ENCODE measurements around the gene NDST4.
"Not testable (repeated sequence)": the region's sequence is repeated elsewhere in the genome, so short reads cannot be mapped to it uniquely, and the experiment has no call there.

Gene NDST4

DNA sequence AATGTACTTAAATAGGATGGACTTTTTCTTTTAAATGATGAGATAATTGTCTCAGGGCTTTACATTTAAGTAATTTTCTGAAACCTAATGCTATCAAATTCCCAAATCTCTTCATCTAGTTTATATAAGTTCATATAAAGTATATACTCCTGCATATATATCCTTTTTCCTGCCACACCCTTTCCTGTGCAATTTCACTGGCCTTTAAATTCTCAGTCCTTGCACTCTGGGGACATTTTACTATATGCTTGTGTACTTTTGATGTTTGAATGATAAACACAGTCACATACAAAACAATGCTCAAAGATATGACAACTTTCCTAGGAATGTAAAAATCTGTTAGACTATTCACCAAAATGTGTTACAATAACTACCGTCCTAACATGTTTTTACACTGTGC is 60.1 kb downstream of the NDST4 start:
- DNase-seq = no peak

DNA sequence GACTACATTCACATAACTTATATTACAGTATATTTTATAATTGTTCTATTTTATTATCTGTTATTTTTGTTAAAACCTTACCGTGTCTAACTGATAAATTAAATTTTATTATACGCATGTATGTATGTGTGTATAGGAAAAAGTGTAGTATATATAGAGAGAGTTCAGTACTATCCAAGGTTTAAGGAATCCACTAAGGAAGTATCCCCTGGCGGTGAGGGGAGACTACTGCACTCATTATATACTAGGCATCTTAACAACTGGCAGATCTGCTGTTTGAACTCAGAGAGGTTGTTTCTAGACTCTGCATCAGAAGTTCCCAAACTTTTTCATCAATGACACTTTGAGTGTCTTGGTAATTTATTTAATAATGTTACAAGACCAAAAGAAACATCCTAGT is 70.9 kb downstream of the NDST4 start:
- DNase-seq = no peak

DNA sequence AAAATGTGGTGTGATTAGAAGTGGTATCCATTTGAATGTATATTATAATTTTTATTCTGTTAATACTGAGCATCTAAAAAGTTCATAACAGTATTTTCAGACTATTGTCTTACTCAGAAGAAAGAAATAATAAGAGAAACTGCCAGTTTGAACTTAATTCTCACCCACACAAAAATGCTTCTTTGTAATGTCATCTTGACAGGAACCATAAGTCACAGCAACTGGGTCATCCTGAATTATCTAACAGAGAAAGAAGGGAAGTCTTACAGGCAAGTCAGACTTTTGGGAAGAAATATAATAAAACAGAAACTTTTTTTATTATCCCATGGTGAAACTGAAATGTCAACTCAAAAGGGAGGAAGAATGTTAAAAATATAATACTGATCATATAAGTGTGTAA is 83.1 kb downstream of the NDST4 start:
- no peak for DNase-seq

DNA sequence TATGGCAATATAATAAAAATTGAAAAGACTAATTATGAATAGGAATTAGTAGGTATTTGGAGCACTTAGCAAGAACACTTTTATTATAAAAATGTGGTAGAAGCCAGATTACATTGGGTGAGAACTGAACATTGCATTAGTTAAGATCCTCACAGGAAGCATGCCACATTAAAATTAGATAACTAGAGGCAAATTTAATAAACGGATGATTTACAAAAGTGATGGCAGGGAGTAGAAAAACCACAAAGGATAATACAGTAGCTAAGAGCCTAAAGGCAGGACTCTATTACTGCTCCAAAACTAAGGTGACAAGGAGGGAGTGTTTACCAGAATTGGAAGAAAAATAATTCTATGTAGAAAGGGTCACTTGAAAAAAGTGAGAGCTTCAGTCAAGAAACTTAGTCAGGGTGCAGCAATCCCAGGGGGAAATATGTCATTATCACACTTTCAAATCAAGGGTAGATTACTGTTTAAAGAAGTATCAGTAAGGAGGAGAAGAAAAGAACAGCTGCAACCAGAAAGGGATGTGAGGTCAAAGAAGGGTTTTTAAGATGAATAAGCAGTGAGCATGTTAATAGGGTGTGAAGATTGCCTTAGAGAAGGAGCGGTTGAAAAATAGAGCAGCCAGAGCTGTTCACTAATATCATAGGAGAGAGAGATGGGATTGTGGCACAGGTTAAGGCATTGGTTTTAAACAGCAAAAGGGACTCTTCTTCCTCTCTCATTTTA is 84.6 kb downstream of the NDST4 start:
- DNase-seq = no peak

DNA sequence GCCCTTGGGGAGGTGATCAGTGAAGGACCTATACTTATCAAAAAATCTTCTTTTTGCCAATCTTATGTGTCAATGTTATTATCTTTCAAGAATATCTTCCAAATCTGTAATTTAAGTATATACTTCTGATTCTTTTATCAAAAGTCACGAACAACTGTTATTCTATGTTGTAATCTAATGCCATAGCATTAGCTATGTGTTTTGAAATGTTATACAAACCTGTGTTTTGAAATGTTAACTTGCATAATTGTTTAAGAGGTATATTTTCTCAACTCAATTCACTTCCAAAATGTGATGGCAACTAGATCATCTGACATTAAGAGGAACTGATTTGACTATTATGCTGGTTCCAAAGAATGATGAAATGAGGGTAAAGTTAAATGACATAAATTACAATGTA is 113.5 kb downstream of the NDST4 start:
- DNase-seq = no peak

DNA sequence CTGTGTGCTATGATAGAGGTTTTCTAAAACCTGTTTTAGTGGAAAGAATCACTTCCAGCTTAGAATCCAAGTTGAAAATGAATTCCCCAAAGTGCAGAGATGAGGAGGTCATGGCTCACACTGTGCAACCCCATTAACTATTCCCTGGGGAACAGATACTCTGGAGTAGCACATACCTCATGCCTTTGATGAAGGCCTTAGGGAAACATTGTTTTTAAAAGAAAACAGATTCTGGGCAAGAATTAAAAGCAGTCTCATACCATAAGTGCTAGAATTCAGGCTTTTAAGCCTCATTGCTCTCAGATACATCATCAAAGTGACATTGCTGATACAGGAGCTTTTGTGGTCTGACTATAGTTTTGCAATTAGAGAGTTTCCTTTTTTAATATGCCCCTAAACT is 115.1 kb downstream of the NDST4 start:
- DNase-seq = no peak

DNA sequence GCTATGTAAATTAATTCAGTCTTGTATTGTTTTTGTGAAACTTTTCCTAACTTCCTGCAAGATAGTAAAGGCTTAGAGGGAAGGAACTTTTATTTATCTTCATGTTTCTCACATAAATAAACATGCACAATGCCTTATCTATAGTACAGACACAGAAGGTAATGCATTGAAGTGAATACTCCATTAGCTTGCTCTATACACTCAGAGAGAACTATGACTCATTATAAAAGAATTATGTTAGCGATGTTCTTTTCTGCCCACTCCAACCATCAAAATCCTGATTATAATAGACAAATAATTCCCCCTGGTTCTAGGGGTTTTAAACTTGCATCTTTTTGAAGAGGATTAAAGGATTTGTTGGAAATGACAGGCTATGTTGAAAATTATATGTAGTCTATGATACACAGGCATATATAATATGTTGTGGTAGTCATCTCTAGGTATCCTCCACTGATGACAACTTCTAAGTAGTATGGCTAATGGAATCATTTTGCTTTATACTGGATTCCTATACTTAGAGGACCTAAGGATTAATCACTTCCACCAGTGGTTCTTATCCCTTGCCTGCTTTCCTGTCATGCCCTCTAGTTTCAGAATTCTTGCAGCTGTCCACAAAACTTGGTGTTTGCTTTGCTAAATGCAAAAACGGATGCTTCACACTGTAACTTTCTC is 115.7 kb downstream of the NDST4 start:
- no peak for DNase-seq

DNA sequence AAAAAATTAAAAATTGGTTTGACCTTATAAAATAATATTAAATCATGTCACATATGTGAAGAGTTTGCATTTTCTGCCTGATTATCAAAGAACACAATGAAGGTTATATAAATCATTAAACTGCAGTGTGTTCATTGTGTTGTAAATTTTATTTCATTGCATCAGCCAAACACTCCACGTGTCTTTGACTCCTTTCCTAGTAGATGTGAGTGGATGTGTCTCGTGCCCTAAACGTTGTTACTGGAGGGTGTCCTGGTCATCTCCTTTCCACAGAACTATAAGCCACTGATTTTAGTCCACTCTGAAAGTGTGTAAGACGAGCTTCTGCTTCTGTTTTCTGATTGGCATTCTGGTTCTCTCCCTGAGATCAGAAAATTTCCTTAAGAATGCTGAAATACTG is 127.3 kb downstream of the NDST4 start:
- no peak for DNase-seq

DNA sequence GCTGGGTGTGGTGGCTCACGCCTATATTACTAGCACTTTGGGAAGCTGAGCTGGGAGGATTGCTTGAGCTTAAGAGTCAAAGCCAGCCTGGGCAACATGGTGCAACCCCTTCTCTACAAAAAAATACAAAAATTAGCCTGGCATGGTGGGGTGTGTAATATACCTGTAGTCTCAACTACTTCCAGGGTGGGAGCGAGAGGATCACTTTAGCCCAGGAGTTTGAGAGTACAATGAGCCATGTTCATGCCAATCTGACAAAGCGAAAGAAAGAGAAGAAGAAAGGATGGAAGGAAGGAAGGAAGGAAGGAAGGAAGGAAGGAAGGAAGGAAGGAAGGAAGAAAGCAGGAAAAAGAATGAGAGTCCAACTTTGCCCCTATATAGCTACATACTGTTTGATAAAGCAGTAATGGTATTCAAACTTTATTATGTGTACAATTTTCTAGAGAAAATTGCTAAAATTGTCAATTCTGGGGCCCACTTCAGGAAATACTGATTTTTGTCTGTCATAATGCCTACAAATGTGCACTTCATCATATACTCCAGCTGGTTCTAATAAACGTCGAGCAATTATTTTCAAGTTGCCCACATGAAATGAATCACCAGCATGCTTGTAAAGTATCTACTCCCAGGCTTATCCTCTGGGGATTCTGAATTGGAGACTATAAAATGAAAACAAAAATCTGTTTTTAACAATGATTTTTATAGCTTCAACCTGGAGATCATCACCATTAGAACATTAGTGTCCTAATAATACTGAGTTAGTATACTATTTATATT is 132.3 kb downstream of the NDST4 start:
- DNase-seq = no peak

DNA sequence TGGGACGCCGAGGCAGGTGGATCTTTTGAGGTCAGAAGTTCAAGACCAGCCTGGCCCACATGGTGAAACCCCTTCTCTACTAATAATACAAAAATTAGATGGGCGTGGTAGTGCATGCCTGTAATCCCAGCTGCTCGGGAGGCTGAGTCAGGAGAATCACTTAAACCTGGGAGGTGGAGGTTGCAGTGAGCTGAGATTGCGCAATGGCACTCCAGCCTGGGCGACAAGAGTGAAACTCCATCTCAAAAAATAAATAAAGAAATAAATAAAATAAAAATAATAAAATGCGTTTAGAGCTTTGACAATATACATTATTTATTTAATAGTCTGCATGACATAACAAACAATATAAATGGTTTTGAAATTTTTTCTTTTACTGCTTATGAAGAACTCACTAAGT is 133.0 kb downstream of the NDST4 start:
- DNase-seq = not testable (repeated sequence)

DNA sequence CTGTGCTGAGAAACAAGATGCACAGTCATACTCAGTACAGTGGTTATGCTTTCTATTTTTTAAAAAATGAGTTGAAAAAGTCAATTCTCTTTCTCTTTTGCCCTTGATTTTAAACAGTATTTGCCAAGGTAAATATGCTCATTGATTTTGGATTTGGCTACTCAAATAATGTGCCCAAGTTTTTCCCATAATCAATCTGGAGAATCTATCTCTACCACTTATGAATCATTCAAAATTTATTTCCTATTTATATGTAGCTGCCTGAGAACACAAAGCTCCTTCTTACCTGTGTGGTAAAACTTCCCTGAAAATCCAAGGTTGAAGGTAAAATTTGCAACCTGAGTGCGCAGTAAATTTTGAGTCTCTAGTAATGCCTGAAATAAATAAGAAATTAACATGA is 136.5 kb downstream of the NDST4 start:
- no peak for DNase-seq

DNA sequence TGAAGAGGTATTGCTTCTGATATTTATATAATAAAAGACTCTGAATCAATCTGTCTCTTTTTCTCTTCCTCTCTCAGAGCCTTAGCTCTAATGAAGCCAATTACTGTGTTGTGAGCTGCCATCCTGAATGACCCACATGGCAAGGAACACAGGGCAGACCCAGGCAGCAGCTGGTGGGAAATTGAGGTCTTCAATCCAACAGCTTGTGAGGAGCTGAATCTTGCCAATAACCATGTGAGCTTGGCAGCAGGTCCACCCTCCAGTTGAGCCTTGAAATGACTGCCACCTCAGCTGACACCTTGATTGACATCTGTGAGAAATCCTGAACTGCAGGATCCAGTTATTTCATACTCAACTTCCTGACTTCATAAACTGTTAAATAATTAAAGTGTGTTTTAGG is 149.4 kb downstream of the NDST4 start:
- DNase-seq = no peak

DNA sequence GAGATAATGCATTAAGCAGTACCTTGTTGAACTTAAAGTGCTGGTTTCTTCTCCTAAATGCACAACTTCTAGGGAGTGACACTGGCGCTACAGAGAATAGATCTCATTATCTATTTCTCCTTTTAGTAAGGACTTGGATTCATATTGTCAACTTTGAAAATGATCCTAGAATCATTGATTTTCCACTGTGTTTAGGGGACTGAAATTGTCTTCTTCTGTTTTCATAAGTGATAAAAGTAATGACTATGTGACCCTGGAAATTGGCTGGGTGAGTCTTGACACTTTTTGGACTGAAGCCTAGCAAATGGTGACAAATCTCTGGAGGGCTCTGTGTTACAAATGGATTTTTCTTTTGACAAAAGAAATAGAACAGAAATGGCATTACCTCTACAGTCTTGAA is 167.8 kb downstream of the NDST4 start:
- no peak for DNase-seq

DNA sequence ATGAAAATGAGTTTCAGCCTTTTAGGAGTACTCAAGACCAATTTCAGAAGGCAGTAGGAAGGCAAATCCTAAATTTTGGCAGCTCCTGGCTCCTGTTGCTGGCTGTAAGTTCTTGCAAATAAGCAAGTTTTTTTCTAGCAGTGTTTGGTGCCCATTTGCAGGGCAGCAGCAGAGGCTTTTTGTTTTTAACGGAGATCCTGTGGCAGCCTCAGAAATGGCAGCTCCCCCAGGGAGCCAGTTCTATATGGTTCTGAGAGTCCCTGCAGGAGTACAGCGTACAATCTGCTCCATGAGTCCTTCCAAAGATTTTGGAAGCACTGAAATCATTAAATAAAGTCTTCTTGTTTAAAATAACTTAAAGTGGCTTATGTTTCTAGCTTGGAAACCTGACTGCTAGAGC is 171.9 kb downstream of the NDST4 start:
- DNase-seq = no peak

DNA sequence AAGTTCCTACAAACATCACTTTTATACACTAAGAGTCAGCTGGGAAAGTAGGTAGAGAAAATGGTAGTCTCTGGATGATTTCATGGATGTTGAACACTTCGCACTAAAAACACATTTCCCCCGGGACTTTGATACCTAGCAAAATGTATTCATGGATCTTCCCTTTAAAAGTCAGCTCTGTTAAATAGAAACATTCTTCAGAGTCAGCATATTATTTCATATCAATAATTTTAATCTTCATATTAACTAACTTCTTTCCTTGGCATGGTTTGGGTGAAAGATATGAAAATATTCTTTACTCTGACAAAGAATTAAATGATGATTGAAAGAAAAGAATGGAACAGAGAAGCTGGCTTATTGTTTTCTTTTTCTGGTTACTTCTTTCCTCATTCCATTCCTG is 185.5 kb downstream of the NDST4 start:
- no peak for DNase-seq

DNA sequence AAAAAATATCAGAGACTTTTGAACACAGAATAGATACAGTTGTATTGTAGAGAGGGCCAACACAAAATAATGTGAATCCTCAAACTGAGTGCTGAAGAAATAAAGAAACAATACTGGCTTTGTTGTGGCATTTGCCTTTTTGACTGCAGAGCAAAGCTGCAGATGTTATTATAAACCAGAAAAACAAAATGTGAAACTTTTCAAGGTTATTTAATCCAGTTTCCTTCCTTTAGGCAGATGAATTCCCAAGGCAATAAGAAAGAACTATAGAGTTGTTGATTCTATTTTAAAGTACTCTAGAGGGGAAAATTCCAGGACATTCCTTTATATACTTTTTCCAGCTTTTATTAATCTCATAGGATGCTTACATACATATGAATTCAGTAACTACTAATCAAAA is 186.8 kb downstream of the NDST4 start:
- no peak for DNase-seq

DNA sequence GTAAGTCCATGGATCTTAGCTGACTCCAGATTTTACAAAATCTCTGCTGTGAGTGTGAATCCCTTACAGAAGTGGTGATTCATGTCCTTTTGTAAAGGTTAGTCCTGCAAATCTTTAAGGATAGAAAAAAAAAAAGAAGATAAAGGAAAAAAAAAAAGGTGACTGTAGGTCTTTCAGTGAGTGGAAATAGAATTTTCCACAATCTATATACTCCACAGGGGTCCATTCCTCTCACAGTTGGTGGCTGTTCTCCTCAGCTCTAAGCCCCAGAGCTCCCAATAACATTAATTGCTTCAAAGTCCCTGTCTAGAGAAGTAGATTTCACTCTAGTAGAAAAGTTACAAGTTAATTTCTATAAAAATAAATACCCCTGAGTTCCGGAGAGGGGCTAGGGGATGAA is 189.1 kb downstream of the NDST4 start:
- no peak for DNase-seq

DNA sequence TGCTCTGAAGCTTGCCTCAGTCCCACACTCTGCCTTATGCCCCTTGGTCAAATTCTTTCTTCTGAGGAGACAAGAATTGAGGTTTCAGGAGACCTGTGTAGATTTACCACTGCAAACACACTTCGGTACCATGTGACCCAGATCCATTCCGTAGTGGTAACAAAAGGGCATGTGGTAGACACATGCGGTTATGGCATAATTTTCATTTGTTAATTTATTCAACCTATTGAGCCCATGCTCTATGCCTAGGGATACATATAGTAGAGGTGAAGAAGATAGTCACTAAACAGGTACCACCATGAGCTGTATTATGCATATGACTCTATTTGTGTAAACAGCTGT is 190.9 kb downstream of the NDST4 start:
- no peak for DNase-seq

DNA sequence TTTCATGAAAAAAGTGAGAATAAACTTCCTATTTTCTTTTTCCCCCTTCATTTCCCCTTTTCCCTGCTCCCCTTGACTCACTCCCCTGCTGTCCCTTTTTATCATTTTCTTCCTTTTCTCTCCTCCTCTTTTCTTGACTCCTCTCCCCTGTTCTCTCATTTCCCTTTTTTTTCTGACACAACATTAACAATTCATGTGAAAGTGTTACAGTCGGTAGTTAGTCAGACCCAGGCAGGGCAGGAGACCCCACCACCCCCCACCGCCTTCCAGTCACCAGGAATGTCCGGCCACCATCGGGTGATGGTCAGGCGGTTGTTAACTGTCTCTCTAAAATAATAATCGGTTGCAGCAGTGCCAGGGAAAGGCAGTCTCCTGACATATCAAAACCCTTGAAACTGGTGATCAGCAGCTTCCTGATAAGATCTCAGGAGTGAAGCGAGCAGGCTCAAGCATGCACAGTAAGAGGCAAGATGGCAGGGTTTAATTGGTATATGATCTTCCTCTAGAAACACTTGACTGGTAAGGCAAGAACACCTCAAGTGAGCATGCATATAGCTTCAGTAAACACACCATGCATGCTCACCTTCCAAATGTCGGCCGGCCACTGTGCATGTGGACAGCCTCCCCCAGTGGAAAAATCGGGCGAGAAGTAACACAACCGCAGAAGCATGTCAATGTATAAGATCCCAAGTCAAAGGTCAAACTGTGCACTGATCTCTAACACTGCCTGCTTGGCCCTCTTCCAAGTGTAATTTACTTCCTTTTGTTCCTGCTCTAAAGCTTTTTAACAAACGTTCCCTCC is 191.4 kb downstream of the NDST4 start:
- no peak for DNase-seq

DNA sequence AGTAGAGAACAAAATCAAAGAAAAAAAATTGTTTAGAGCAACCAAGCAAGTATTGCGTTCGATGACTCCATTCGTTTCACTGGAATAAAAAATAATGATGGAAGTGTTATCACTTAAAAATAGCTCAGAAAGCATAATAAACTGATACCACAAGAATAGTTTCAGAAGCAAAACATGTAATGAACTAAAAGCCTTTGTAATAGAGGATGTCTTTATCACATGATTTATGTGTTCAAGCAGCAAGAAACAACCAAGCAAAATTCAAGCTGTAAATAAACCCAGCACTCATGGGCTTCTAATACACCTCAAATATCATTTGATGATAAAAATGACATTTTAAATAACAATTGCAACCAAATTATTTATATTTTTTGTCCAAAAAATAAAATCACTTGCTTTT is 192.2 kb downstream of the NDST4 start:
- no peak for DNase-seq

DNA sequence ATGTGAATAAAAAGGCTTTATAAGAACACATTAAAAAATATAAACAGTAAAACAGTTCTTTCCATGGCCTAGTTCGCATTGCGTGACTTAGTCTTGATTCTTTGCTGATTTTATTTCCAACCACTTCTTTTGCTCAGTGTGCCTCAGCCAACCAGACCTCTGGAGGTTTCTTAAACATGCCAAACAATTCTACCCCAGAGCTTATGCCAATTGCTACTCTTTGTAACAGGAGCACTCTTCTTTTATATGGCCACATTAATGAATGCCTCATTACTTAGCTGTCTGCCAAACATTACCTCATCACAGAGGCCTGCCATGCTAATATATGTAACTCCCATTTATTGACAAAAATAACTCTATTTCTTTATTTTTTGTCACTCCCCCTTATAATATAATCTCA is 202.3 kb downstream of the NDST4 start:
- no peak for DNase-seq

DNA sequence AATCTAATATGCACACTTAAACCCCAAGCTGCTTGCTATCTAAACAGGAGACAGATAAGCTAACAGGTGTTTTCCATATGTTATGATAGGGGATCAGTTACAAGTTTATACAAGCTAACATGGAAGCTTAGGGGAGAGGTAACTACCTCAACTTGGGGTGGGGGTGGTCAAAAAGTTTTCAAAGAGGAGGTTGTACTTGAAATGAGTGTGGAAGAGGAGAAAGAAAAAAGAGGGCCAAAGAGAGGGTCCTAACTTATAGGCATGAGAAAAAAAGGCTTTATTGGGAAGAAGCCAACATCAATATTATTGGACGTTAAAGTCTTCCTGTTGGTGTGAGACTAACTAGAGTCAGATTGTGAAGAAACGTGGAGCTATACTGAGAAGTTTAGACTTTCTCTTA is 205.9 kb downstream of the NDST4 start:
- DNase-seq = no peak

DNA sequence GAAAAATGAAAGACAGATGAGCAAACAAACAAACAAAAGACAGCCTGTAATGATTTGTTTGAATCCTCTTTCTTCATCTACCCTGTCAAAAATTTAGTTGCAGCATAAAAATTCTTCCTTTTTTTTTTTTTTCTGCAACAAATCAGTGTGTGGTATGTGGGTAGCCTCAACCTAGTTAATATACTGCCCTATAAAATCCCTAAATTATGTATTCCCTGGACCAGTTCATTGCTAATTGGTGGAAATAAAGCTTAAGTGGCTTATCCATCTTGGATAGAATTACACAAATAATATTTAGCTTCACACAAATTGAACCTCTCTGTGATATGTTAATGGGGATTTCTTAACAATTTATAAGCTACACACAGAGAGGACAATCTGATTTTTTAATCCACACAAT is 208.4 kb downstream of the NDST4 start:
- DNase-seq = no peak
